GM18508 (cell line): ENCODE results near the gene ZNF682.
"Not testable (repeated sequence)": the region's sequence is repeated elsewhere in the genome, so short reads cannot be mapped to it uniquely, and the experiment has no call there.

Experiments used
- ATAC-seq: cut with Tn5 transposase; IDR thresholded peaks from one replicate; pipeline ENCODE4 v1.9.1; 2021; ENCODE audit warnings: moderate number of reproducible peaks; ENCODE audit not compliant: insufficient read depth, unreplicated experiment

ZNF682 gene

GRCh38 chr19:20039203-20039723 is at the start of gene ZNF682:
Gene ZNF682, minus strand, starts transcription at chr19:20039505. Its CDS starts 160 bp downstream, at chr19:20039345.
- ATAC-seq, result peak; percentile 92

GRCh38 chr19:20082876-20083275 is 43.6 kb upstream of the ZNF682 start:
- ATAC-seq, result not testable (repeated sequence)

GRCh38 chr19:20082232-20082833 is 43.0 kb upstream of the ZNF682 start:
- not testable (repeated sequence) for ATAC-seq

- ATAC-seq, result no peak
These were observed 41.4 kb upstream of the ZNF682 start for GRCh38 chr19:20080656-20081055.

GRCh38 chr19:20079476-20079875 is 40.2 kb upstream of the ZNF682 start:
- ATAC-seq, result no peak

GRCh38 chr19:20078581-20079031 is 39.3 kb upstream of the ZNF682 start:
- ATAC-seq, result no peak

GRCh38 chr19:20077791-20078463 is 38.6 kb upstream of the ZNF682 start, which contains the start of gene ZNF90:
Gene ZNF90, plus strand, starts transcription at chr19:20078000. Its CDS starts 133 bp downstream, at chr19:20078133.
- ATAC-seq, result peak; percentile 72

GRCh38 chr19:20072936-20073335 is 33.6 kb upstream of the ZNF682 start:
- no peak for ATAC-seq

GRCh38 chr19:20070691-20071090 is 31.4 kb upstream of the ZNF682 start:
- no peak for ATAC-seq

GRCh38 chr19:20068559-20068958 is 29.3 kb upstream of the ZNF682 start:
- ATAC-seq, result not testable (repeated sequence)

- ATAC-seq, result no peak
These were observed 28.6 kb upstream of the ZNF682 start for GRCh38 chr19:20067943-20068342.

GRCh38 chr19:20066861-20067260 is 27.6 kb upstream of the ZNF682 start:
- ATAC-seq, result no peak

- ATAC-seq, result no peak
These were observed 21.0 kb upstream of the ZNF682 start for GRCh38 chr19:20060282-20060681.

GRCh38 chr19:20058738-20059137 is 19.4 kb upstream of the ZNF682 start:
- not testable (repeated sequence) for ATAC-seq

GRCh38 chr19:20051841-20052768 is 12.8 kb upstream of the ZNF682 start:
- peak; percentile 70 for ATAC-seq

- ATAC-seq, result not testable (repeated sequence)
These were observed 6.4 kb upstream of the ZNF682 start for GRCh38 chr19:20045742-20046141.

- no peak for ATAC-seq
These were observed 5.4 kb upstream of the ZNF682 start for GRCh38 chr19:20044663-20045062.

- no peak for ATAC-seq
These were observed 725 bp downstream of the ZNF682 start for GRCh38 chr19:20038358-20039202.

- ATAC-seq, result no peak
These were observed 3.4 kb downstream of the ZNF682 start for GRCh38 chr19:20035935-20036334.

GRCh38 chr19:20028611-20029010 is 10.7 kb downstream of the ZNF682 start:
- ATAC-seq, result no peak
